ENCODE data around the gene DPF3.

Gene DPF3

DNA sequence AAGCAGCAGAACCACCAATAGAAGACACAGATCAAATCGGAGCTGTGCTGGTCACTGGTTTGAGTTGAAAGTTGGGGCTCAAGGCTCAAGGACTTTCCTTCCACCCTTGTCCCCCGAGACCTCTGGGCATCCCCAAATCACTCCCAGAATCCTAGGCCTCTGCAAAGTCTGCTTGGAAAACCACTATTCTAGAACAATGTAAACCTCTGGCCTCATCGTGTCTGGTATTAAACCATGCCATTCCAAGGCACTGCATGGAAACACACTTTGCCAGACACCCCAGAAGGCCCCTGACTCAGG, 288.0 kb downstream of the DPF3 start:
- DNase-seq (ENCODE audit: low read depth in 1 of 2, low spot score in 1 of 2) = no peak

DNA sequence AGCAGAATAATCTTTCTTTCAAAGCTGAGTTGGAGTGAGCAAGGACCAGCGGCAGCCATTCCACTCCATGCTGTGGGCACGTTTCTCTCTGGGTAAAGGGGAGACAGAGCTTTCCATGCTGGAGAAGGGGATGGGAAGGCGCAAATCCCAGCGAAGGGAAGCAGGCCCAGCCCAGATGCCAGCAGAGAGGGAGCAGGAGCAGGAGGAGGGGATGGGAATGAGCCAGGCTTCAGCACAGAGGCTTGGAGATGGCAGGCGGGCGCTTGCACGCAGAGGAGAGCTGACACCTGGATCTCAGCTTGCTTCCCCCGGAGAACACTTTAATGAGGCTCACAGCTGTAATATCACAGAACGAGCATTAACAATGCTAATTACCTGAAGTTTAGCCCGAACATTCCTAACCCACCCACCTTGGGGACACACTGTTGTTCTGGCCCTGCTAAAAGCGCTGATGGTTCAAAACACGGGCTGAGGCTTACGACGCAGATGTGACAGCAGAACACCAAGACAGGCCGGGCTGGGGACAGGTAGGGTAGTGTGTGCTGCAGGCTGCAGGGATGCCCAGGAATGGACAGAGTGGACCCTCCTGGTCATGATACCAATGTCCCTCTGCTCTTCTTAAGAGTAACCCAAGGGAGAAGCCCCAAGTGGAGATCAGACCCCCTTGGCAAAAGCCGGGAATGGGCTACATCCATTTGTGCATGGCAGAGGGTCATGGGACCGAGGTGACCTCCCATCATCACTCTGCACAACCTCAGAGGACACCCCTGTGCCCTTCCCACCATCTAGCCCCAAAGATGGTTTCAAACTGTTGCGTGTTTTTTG, 288.6 kb downstream of the DPF3 start:
- DNase-seq (ENCODE audit: low read depth in 1 of 2, low spot score in 1 of 2) = no peak

DNA sequence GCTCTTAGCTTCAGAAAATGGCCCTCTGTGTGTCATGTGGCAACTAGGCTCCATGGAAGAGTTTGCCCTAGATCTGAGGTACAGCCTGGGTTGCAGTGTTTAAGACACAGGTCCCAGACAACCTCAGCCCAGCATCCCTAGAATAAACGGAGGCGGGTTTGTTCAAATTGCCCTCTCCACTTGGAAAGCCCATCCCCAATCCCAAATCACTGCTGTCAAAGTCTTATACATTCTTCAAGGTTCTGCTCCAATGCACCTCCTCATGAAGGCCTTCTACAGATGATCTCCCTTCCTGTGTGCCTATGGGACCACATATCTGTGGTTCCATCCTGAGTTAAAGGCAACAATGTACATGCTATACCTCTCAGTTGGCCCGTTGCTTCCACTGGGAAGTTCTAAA, 289.8 kb downstream of the DPF3 start:
- DNase-seq (ENCODE audit: low read depth in 1 of 2, low spot score in 1 of 2) = no peak

- DNase-seq (ENCODE audit: low read depth in 1 of 2, low spot score in 1 of 2) = no peak
These were observed 290.3 kb downstream of the DPF3 start for GRCh38 chr14:72603639-72604038.

DNA sequence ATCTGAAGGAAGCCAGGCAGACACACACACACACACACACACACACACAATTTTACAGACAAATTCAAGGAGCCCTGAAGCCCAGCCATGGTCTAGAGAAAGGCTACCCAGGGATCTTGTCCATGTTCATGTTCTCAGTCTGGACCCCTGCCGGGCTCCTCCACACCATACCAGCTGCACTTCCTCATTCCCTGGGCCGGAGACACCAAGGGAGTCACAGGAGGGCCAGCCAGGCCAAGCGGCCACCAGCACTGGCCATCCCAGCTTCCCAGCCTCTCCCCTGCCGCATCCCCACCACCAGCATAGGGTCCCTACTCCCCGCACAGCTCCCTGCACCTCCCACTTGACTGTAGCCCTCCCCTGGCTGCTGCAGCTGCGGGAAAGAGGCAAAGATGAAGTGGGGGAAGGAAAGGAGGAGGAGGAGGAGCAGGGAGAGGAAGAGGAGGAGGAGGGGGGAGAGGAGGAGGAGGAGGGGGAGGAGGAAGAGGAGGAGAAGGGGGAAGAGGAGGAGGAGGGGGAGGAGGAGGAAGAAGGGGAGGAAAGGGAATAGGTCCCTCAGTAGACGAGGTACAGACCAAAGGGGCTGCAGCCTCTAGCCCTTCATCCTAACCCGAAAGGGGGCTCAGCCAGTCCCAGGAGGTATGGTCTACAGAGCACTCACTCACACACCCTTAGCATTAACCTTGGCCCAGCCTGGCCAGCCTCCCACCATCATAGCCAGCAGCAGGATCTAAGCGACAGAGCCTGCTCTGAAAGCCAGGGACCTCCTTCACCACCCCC, 293.2 kb downstream of the DPF3 start:
- no peak for DNase-seq (ENCODE audit: low read depth in 1 of 2, low spot score in 1 of 2)

- no peak for DNase-seq (ENCODE audit: low read depth in 1 of 2, low spot score in 1 of 2)
These were observed 294.1 kb downstream of the DPF3 start for GRCh38 chr14:72599579-72600470.

GRCh38 chr14:72598306-72598705, 295.6 kb downstream of the DPF3 start:
- no peak for DNase-seq (ENCODE audit: low read depth in 1 of 2, low spot score in 1 of 2)

GRCh38 chr14:72597252-72598233, 296.4 kb downstream of the DPF3 start:
- no peak for DNase-seq (ENCODE audit: low read depth in 1 of 2, low spot score in 1 of 2)

DNA sequence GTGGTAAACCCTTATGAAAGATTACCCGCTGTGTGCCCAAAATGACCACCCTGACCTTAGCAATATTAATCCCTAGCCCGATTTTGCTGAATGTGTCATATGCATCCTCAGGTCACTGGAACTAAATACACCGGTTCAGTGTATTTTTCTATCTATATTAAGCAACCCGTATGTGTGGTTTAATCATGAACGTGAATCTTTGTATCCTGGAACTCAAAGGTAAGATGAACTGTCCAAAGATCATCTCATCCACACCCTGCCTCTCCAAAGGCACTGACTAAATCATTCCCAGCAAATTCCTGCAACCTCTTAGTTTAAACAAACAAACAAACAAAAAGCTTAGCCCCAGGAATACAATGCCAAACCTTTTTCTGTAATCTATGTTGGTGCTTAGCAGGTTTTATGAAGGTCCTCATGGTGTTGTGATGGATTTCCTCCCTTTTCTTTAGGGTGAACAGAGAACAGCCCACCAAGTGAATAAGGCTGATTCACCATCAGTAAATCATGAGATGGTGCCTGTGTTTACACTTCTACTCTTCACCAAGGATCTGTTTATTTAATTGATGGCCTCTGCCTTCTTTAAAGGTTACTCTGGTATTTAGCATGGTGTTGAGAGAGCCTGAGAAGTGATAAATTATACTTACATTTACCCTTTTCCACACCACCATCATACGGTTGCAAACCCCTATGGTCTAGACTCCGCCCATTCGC, 298.6 kb downstream of the DPF3 start:
- DNase-seq (ENCODE audit: low read depth in 1 of 2, low spot score in 1 of 2) = no peak

GRCh38 chr14:72594099-72594901, 299.6 kb downstream of the DPF3 start:
- peak in 1 of 2 donors; percentile 29 for DNase-seq (ENCODE audit: low read depth in 1 of 2, low spot score in 1 of 2)

GRCh38 chr14:72591391-72591790, 302.5 kb downstream of the DPF3 start:
- no peak for DNase-seq (ENCODE audit: low read depth in 1 of 2, low spot score in 1 of 2)

- DNase-seq (ENCODE audit: low read depth in 1 of 2, low spot score in 1 of 2) = no peak
These were observed 303.3 kb downstream of the DPF3 start for GRCh38 chr14:72590577-72590976.

DNA sequence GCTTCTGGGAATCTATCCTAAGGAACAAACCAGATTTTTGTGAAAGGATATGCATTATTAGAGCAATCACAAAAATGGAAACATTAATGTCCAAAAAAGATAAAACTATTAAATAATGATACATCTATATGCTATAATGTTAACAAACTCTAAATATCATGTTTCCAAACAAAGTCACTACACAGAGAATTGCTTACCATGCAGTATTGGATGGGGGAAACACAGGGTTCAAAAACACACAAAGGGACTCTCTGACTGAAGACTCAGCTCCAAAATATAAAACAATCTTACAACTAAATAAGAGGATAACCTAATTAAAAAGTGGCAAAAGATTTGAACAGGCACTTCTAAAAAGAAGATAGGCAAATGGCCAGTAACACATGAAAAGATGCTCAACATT, 304.2 kb downstream of the DPF3 start:
- no peak for DNase-seq (ENCODE audit: low read depth in 1 of 2, low spot score in 1 of 2)

- no peak for DNase-seq (ENCODE audit: low read depth in 1 of 2, low spot score in 1 of 2)
These were observed 305.4 kb downstream of the DPF3 start for GRCh38 chr14:72588521-72588920.

- no peak for DNase-seq (ENCODE audit: low read depth in 1 of 2, low spot score in 1 of 2)
These were observed 310.3 kb downstream of the DPF3 start for GRCh38 chr14:72583316-72584272.

- no peak for DNase-seq (ENCODE audit: low read depth in 1 of 2, low spot score in 1 of 2)
These were observed 311.3 kb downstream of the DPF3 start for GRCh38 chr14:72582582-72582981.

DNA sequence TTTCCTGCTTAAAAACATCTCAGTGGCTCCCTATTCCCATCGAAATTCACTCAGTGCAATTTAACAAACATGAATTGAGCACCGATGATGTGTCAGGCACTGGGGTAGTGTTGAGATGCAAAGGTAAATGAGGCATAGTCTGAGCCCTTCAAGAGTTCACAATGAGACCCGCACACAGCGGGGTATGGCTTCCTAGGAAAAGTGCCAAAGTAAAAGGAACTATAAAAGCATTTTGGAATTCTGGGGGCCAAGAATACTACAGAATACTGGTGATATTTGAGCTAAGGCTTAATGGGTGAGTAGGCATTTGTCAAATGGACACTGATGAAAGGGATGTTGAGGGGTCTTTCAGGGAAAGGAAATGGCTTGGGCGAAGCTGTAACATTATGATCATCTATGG, 315.4 kb downstream of the DPF3 start:
- no peak for DNase-seq (ENCODE audit: low read depth in 1 of 2, low spot score in 1 of 2)

- no peak for DNase-seq (ENCODE audit: low read depth in 1 of 2, low spot score in 1 of 2)
These were observed 316.4 kb downstream of the DPF3 start for GRCh38 chr14:72577521-72577920.
